HG02571 (cell line): ENCODE measurements around the gene GNA14.
"Not testable (repeated sequence)": the region's sequence is repeated elsewhere in the genome, so short reads cannot be mapped to it uniquely, and the experiment has no call there.

Experiments
- ATAC-seq: cut with Tn5 transposase; IDR thresholded peaks from one replicate; pipeline ENCODE4 v1.9.1; 2021; ENCODE audit warnings: mild to moderate bottlenecking, moderate library complexity; ENCODE audit not compliant: unreplicated experiment

The GNA14 gene

DNA sequence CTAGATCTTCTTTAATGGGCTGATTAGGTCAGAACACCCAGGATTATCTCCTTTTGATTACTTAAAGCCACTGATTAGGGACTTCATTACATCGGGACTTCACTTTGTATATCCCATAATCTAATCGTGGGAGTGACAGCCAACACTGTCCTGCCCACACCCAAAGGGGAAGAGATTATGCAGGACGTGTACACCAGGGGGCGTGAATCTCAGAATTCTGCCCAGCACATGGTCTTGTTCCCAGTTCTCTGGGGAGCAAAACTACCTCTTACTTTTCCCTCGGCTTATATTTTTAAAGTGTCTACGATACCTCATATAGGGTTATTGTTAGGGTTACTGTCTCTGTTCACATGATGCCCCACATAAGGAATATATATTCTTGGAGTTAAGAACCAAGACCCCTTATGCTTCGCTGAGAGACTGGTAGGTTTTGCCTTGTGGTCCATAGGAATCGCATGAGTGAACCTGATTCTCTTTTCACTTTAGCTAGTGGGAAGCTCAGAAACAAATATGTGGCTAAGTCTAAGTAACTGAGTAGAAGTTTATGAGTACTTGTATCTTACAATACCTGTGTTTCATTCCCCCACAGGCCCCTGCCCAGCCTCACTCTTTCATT is 192.7 kb downstream of the GNA14 start:
- ATAC-seq, result no peak

DNA sequence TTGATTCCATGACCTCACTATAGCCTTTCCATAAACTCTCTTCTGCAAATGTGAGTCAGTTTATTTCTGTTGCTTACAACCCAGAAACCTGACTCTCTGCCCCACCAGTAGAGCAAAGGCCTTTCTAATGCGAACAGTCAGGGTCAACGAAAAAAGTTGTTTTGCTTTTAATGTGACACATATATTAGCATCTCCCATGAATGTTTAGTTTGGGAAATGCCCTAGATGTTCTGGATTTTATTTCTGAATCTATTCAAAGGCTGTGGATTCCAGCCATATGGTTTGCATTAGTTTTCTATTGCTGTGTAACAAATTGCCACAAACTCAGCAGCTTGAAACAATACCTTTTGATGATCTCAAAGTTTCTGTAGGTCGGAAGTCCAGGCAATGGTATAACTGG is 193.5 kb downstream of the GNA14 start:
- ATAC-seq, result no peak

DNA sequence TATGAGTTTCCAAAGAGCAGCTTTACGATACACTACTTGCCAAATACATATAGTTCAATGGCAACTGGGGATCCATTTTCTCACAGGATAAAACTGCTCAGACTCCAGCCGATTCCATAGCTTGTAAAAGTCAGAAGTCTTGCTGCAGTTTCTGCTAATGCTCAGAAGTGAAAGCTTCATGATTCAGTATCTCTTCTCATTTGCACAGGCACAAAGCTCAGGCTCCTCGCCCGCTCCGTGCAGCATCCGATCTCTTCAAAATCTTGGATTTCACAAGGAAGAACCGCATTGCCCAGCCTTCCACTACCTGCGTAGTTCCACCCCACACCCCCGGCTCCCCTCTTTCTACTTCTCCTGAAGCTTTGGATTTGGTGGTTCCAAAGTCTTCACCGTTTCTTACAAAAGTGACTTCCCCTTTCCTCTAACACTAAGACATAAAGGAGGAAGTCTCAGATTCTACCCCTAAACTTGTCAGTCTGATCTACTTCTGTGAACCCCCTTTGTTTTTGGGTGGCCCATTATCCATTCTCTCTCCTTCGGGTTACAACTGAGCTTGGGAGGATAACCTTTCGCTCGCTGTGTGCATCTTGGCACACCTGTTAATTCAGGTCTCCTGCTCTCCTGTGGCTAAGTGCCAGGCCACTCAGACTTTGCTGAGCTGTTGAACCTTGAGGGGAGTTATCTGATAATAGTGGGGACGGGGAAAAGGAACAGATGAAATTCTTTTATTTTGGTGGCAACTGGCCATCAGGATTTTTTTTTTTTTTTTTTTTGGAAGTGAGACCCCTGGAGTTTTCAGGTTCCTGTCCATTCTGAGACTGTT is 194.1 kb downstream of the GNA14 start:
- ATAC-seq, result no peak

DNA sequence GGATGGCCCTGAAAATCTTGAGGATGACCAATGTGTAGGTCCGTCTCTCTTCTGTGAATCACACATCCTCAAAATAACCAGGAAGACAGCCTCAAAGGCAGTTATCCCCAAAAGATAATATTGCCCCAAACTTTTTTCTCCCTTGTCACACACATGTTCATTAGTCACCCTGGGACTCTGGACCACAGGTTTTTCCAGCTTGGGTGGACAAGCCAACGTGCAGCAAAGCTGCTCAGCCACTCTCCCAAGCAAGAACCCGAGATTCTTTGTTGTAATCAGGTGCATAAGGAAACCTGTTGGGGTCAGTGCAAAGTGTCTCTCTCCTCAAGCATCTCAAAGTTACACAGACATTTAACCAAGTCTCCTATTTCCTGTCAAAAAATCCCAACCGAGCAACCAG is 196.6 kb downstream of the GNA14 start:
- no peak for ATAC-seq

DNA sequence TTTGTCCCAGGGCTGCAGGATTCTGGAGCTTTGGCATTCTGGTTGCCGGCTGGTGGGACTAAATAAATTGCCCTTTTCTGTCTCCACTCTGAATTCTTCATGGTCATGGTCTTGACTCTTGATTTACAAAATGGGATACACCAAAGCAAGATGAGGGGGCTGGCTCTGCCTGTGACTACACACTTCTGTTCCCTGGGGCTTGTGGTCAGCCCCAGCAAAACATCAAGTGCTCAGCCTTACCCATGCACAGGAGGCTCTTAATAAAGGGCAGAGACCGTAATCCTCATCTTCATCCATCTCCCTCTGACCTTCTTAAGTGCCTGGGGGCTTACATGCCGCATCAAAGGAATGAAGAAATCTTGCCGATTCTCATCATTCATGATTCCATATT is 198.0 kb downstream of the GNA14 start:
- no peak for ATAC-seq

DNA sequence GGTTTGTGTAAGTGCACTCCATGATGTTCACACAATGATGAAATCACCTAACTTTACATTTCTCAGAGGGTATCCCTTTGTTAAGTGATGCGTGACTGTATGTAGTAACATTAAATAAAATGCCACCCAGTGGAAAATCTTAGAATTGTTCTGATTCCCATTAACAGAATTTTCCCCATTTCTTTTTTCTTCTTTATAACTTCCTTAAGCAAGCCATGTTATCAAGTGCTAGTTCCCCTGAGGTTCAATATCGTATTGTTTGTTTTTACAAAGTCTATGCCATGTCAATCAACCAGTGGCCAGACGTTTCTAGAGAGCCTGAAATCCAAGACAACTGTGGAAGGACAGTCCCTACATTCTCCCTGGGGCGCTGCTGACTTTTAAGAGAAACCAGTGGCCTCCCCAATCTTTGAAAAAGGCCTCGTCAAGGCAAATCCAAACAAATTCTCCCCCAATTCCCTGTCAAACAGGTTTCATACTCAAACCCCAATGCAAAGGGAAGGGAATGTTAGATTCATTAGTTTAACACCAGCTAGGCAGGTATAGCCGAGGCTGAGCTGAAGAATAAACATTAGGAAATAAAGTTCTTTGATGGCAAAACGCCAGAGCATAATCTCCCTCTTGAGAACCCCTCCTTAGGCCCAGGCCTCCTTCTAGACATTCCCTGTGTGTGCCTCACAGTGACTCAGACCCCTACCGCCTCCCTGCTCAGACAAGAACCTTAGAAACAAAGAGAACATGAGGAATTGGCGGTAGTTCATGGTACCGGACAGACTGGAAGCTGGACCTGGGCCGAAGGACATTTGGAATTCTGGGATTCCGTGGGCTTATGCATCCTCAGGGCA is 198.7 kb downstream of the GNA14 start:
- ATAC-seq, result no peak

DNA sequence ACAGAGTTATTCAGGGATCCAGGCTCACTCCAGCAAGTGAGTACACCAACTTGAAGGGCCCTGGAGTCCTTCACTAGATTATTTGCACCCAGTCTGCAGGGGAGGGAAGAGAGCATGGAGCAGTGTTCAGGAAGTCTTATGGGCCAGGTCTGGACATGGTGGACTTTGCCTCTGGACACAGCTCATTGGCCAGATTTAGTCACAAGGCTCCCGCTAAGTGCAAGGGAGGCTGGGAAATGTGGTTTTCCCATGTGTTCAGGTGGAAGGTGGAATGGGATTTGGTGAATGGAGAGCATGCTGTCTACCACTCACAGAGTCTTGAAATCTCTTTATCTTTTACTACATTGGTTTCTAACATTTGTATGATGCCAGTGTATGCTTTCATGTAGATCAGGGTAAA is 200.5 kb downstream of the GNA14 start:
- ATAC-seq, result no peak

DNA sequence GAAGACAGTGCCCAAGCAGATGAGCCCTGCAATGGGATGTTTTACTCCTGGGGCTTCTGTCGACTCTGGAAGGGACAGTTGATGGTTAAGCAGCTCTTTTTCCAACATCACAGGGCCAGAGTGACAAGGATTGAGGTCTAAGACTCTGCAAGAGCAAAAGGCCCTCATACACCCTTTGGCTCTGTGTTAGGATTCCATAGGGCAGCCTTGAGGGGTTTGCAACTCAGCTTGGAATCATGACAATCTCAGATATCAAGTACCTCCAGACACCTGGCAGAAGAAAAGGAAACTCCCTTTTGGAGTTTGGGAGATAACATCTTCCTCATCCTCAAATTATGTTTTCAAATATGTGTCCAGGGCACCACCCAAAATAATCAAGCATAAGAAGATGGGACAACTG is 205.7 kb downstream of the GNA14 start:
- no peak for ATAC-seq

DNA sequence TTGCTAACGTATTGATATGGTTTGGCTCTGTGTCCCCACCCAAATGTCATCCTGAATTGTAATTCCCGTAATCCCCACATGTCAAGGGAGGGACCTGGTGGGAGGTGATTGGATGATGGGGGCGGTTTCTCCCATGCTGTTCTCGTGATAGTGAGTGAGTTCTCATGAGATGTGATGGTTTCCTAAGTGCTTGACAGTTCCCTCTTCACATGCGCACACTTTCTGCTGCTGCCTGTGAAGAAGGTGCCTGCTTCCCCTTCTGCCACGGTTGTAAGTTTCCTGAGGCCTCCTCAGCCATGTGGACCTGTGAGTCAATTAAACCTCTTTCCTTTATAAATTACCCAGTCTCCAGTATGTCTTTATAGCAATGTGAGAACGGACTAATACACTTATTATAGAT is 207.0 kb downstream of the GNA14 start:
- not testable (repeated sequence) for ATAC-seq

DNA sequence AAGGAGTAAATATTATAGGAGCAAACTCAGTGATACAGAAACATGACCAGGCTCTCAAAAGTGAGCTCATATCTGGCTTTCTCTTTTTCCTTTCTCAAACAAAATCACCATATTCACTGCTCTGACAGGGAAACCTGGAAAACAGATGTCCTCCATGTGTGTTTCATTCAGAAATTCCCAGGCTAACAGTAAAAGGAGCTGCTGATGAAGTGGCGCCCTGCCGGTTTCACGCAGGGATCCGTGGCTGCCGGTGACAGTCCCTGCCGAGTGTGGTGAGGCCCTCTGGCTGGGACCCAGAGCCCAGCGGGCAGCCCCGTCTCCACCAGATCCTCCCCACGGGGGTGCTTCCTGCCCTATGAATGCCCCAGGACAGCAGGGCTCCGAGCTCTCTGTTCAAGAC is 208.1 kb downstream of the GNA14 start:
- no peak for ATAC-seq

DNA sequence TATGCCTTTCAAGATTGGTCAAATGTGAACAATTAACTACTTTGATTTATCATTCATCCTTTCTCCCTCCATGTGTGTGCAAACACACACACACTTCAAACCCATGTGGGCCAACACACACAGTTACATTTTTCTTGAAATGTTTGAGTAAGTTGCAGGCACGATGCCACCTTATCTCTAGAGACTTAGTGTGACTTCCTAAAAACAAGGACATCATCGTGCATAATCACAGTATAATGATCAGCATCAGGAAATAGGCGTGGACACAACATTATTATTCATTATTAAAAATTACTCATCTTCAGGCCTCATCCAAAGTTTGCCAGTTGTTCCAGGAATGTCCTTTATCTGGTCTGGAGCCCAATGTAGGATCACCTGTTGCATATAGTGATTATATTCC is 209.5 kb downstream of the GNA14 start:
- ATAC-seq, result no peak

DNA sequence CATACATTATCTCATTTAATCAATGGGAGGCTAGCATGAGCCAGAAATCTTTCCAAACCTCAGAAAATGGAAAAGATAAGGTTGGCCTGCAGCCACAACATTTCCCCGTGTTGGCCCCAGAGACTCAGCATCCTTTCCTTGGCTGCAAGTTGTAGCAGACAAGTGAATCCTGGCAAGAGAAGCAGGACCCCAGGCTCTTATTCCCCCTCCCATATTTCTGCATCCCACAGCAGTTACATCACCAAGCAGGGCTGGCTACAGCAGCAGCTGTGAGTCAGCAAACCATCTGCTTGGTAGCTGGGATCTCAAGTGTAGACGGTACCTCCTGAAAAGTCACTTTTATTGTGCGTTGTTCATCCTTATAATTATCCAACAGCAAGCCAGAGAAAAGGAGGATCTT is 212.4 kb downstream of the GNA14 start:
- no peak for ATAC-seq

DNA sequence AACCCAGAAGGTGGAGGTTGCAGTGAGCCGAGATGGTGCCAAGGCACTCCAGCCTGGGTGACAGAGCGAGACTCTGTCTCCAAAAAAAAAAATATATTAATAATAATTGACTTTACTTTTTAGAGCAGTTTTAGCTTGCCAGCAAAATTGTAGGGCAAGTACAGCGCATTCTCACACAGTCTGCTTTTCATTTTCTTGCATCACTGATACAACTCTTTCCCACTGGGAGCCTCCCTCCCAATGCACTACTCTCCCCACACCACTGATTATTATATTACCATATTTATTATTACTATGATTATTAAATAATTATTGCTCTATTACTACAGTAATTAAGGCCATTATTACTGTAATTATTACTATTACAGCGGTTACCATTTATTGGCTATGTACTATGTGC is 212.8 kb downstream of the GNA14 start:
- no peak for ATAC-seq

DNA sequence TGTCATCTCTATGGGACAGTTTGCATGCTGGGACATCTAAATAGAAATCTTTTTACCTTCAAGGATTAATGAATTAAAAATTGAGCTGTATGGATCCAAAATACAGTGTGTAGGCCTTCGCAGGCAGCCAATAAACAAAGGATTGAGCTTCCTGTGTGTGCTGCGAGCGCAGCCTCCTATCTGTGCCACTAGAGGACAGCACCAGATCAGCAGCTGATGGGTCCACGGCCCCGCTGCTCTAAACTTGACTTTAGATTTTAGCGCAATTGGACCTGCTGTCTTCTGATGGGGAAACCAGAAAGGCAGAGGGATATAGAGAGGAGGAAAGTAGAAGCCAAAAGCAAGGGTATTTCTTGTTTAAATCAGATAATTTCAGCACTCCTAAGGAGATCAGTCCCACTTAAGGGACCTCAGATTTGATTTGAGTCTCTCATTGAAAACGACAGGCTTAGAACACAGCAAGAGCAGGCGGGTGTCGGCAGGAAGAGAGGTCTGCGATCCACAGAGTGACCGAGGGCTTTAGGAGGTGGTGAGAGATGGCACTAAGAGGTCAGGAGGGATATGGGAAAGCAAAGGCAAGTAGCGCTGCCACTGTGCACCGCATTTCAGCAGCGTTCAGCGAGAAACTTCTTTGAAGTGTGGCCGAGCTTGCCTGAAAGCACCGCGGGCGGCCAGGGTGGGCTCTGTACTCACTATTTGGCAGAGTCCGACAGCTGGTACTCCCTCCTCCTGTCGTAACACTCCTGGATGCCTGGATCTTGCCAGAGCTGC is 214.3 kb downstream of the GNA14 start:
- no peak for ATAC-seq

DNA sequence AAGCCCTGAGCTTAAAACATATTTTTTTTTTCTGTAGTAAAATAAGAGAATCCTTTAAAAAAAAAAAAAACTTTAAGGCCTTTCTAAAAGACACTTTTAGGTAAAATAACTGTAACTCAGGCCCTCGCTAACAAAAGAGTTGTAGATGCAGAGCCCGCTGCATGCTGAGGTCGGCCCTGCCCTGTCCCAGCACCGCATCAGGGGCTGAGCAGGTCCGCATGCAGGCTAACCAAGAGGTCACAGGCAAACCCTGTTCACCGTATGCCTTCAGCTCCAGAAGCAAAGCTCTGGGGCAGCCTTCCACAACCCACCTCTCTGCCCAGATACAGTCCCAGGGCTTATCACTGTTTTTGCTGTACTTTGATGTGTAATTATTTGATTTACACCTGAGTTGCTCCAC is 216.1 kb downstream of the GNA14 start:
- no peak for ATAC-seq

DNA sequence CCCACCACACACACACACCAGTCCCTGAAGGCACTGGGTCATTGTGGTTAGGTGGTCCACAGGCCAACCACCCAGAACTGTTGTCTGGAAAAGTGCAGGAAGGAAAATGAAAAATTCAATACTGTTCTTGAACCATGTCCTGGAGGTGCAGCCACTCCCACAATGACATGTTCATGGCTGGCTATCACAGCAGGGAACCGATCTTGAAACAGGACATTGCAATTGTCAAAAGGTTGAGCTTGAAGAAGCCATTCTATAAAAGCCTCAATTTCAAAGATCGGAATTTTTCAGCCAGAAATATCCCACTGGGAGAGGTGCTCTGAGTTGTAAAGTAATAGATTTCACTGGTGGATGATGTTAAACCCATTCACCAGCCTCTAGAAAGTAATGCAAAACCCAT is 218.2 kb downstream of the GNA14 start:
- no peak for ATAC-seq

DNA sequence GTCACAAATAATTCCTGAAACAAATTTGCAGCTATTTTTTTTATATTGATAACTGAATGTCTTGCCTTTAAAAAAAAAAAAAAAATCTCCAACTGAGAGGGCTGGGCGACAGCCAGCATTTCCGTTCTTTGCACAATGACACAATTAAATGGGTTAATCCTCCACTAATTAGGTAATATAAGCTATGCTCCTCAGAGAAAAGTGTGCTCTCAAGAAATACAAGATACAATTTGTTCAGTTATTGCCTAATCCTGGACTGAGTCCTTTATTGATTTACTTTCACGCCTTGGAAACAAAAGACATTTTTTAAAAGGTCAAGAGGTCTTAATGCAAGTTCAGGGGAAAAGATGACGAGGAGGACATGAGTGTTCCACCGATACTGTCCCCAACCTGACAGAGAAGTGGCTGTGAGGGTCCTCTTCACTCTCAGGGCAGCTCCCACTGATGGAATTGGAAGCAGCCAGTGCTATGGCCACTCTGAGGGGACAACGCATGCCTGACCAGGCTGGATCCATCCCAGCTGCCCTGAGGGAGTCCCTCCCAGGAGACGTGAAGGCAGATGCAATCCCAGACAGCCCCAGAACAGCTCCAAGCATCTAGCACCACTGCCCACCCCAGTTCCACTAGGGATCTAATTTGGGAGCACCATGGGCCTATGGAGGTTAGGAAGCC is 220.7 kb downstream of the GNA14 start:
- no peak for ATAC-seq

DNA sequence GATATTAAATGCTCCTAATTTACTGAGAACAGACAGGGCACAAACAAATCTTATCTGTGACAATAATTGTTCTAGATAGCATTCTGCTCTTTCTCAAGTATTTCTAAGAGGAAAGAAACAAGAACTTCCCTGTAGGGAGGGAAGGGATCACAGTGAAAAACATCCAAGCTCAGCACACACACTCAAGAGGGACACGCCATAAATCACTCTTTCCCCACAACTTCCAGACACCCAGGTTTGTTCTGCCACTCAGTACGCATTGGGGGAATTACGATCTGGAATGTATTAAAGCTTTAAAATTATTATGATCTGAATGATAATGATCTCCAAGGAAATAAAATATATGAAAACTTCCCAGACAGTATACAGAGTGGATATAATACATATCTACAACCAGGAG is 221.4 kb downstream of the GNA14 start:
- ATAC-seq, result no peak

DNA sequence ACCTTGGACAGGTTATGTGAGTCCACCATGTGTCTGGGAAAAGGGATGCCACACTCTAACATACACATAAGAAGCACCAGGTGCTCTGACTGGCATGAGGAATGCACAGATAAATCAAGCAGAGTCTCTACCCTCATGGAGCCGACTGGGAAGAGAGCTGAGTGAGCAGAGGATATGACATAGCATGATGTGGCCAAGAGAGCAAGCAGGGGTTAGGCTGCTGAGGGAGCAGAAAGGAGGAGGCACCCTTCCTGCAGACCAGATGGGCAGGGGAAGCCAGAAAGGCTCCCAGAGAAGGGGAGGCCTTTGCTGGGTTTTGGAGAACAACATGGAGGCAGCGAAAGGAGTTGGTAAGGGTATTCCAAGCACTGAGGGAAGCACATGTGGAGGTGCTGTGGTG is 223.1 kb downstream of the GNA14 start:
- no peak for ATAC-seq

DNA sequence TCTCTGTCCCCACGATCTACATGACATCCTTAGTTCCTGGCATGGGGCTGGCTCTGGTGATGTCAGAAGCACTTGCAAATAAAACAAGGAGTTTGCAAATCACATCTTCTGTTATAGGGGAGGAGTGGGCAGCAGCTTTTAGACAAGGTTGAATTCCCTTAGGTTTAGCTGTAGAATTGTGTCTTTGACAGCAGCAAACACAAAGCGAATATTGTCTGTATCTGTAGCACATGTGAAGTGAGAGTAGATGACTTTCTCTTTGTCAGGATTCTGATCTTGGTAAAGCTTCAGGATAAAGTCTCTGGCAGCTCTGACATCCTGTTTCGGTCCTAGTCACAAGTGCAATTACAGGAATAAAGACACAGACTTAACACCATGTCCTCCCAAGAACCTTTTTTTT is 224.3 kb downstream of the GNA14 start:
- no peak for ATAC-seq

DNA sequence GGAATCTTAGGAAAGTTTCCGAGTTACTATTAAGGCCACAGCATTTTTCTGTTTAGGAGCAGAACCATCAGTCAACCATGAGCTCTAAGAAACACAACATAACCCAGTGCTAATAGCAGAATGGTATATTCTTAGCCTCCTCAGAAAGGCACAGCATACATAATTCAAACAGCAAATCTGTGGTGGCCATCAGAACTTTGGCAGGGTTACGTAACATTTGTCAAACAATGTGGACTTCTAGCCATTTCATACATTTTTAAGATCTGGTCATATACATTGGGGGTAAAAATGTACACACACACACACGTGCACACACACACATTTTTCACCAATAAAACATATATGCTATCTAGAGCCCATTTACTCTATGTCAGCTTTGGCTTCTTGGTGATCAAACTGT is 225.2 kb downstream of the GNA14 start:
- ATAC-seq, result no peak
